CD4-positive, alpha-beta T cell (primary cell): ENCODE measurements around the gene TTC28. TPM values are rescaled to one million over a fixed set of nuclear protein-coding genes. Genes with fewer than 3 reads are reported as not detected.

Source experiments
- ATAC-seq: fragments of 200-7000 bp; cut with Tn5 transposase; one replicate; pipeline ENCODE4 v1.10.0; 2022; ENCODE audit warnings: mild to moderate bottlenecking; ENCODE audit not compliant: poor library complexity
- CTCF ChIA-PET: fragments of 350-600 bp; sonication (Branson Sonifier 250); formaldehyde crosslinking; loops from one replicate; lab custom pipeline; 2021; ENCODE audit warnings: antibody characterized with exemption, inconsistent platforms; lab: Charles Lee
- POLR2A ChIA-PET: fragments of 350-600 bp; sonication (Branson Sonifier 250); formaldehyde crosslinking; loops from one replicate; lab custom pipeline; 2021; ENCODE audit warnings: antibody characterized with exemption, inconsistent platforms; lab: Charles Lee
- DNase-seq, 14 experiments: peaks; one replicate each; pipeline ENCODE4 v3.0.0-alpha.2; 2013 to 2020; ENCODE audit warnings: mixed read lengths in 2 of 14
- H3K27ac ChIP-seq, 2 donors: one replicate each; pipeline versions ENCODE4 v1.5.1 to v1.7.0; 2013; ENCODE audit warnings: low read length in 2 of 2, low read depth in 1 of 2, mild to moderate bottlenecking in 1 of 2
- H3K27me3 ChIP-seq, 2 experiments: 1 replicate in 1 of 2; 2 replicates in 1 of 2; pipeline versions ENCODE4 v1.6.1 to v1.7.0; 2013; ENCODE audit warnings: low read length in 2 of 2, control low read depth in 1 of 2, mild to moderate bottlenecking in 1 of 2, moderate library complexity in 1 of 2; ENCODE audit not compliant: insufficient read depth in 2 of 2, control insufficient read depth in 1 of 2
- H3K36me3 ChIP-seq: one replicate; pipeline ENCODE4 v1.6.1; 2013; ENCODE audit warnings: low read length, control low read depth; ENCODE audit not compliant: insufficient read depth
- H3K4me1 ChIP-seq: one replicate; pipeline ENCODE4 v1.6.1; 2013; ENCODE audit warnings: low read length, control low read depth; ENCODE audit not compliant: insufficient read depth
- H3K4me3 ChIP-seq: one replicate; pipeline ENCODE4 v1.5.1; 2013; ENCODE audit warnings: mild to moderate bottlenecking, low read length, moderate library complexity
- H3K9me3 ChIP-seq, 2 experiments: 1 replicate in 1 of 2; 2 replicates in 1 of 2; pipeline versions ENCODE4 v1.6.1 to v1.7.0; 2013; ENCODE audit warnings: low read length in 2 of 2, mild to moderate bottlenecking in 2 of 2, control low read depth in 1 of 2, moderate library complexity in 1 of 2; ENCODE audit not compliant: control insufficient read depth in 1 of 2, insufficient read depth in 1 of 2
- H3K27ac Mint-ChIP-seq: one replicate; pipeline ENCODE4 v1.8.0; 2020; ENCODE audit warnings: mixed read lengths
- H3K27me3 Mint-ChIP-seq: one replicate; pipeline ENCODE4 v1.8.0; 2021; ENCODE audit warnings: mixed read lengths
- H3K36me3 Mint-ChIP-seq: one replicate; pipeline ENCODE4 v1.8.0; 2021; ENCODE audit warnings: low read depth, mixed read lengths
- H3K4me1 Mint-ChIP-seq: one replicate; pipeline ENCODE4 v1.8.0; 2021; ENCODE audit warnings: low read depth, mixed read lengths
- H3K4me3 Mint-ChIP-seq: one replicate; pipeline ENCODE4 v1.8.0; 2020; ENCODE audit warnings: mild to moderate bottlenecking, mixed read lengths
- H3K9me3 Mint-ChIP-seq: one replicate; pipeline ENCODE4 v1.8.0; 2020; ENCODE audit warnings: mixed read lengths
- intact Hi-C, 2 experiments: fragments of 100-400 bp; cut with DNase I in 1 of 2; cut with micrococcal nuclease in 1 of 2; formaldehyde crosslinking; loops; one replicate each; pipeline versions ENCODE4 v1.15.1 to v1.9.0; 2023 to 2025; cut with DNase I, micrococcal nuclease
- total RNA-seq, 174 experiments: library from RNA in 2 of 174; stranded (reverse) in 2 of 174; gene quantifications; one replicate each; pipeline ENCODE4 v1.2.3 and lab custom pipeline; 2021 to 2026
- TF ChIP-seq, protein P1 (sequence below): fragments of 200-600 bp; IDR thresholded peaks from one replicate; pipeline ENCODE4 v1.8.0; 2022; ENCODE audit warnings: antibody characterized with exemption, mild to moderate bottlenecking

TTC28 gene
- total RNA-seq, 2 experiments from 2014 or later, result 4.6 to 5.7 TPM

DNA sequence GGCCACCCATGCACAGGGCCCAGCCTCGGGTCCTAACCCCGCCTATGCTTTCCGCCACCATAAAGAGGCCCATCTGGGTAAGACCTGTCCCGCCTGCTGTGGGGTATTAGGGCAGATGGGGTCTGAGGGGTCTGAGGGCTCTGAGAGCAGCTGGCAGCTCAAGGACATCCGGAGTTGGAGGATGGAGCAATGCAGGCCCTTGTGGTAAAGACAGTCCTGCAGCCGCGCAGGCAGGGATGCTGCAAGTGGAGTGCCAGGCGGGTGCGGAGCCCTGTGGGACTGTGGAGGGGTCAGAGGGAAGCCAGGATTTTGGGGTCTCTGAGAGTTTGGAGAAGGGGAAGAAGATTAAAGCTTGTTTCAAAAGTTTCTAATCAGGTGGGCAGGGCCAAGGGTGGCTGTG, 679.3 kb downstream of the TTC28 start:
- no peak overlapping the region for H3K27ac Mint-ChIP-seq

DNA sequence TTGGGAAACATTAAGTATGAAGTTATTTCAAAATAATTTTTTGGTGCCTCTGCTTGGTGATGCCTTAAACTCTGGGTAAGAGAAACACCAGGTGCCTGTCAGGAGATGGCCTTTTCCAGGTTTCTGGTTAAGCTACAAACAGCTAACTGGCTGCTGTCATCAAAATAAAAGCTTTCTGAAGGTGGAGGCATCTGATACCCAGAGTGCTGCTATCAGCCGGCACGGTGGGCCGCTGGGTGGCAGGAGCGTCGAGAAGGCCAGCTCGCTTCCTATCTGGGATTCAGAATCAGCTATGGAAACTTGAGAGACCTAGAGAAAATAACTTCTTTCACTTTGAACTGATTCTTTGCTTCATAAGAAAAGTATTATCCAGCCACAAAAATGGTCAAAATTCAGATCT, 679.8 kb downstream of the TTC28 start:
- Histone ChIP-seq H3K27ac (no peak overlapping the region), H3K9me3 (no peaks in the 10 kb centered on the region), H3K27me3 (no peaks in the 10 kb centered on the region), H3K4me3 (no peak overlapping the region), H3K4me1 (no peaks in the 10 kb centered on the region), H3K36me3 (no peaks in the 10 kb centered on the region)
- no peaks in the 10 kb centered on the region for H3K9me3 Mint-ChIP-seq
- intact Hi-C loops, result no loop called here
- TF ChIP-seq, protein P1, sequence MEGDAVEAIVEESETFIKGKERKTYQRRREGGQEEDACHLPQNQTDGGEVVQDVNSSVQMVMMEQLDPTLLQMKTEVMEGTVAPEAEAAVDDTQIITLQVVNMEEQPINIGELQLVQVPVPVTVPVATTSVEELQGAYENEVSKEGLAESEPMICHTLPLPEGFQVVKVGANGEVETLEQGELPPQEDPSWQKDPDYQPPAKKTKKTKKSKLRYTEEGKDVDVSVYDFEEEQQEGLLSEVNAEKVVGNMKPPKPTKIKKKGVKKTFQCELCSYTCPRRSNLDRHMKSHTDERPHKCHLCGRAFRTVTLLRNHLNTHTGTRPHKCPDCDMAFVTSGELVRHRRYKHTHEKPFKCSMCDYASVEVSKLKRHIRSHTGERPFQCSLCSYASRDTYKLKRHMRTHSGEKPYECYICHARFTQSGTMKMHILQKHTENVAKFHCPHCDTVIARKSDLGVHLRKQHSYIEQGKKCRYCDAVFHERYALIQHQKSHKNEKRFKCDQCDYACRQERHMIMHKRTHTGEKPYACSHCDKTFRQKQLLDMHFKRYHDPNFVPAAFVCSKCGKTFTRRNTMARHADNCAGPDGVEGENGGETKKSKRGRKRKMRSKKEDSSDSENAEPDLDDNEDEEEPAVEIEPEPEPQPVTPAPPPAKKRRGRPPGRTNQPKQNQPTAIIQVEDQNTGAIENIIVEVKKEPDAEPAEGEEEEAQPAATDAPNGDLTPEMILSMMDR, result no peak
- no peak overlapping the region for H3K4me3 Mint-ChIP-seq
- ChIA-PET POLR2A (no interaction called here), CTCF (no interaction called here)
- ATAC-seq, result no peak
- no peaks in the 10 kb centered on the region for H3K4me1 Mint-ChIP-seq
- H3K27ac Mint-ChIP-seq, result no peak overlapping the region
- DNase-seq, result no peak
- H3K36me3 Mint-ChIP-seq, result no peaks in the 10 kb centered on the region
- H3K27me3 Mint-ChIP-seq, result no peaks in the 10 kb centered on the region

More for the DNA sequence above, 679.3 kb downstream of the TTC28 start:
- H3K9me3 Mint-ChIP-seq, result no peaks in the 10 kb centered on the region
- no peaks in the 10 kb centered on the region for H3K4me1 Mint-ChIP-seq
- H3K27ac ChIP-seq, result no peak overlapping the region
- no peaks in the 10 kb centered on the region for H3K4me1 ChIP-seq
- ChIA-PET POLR2A (no interaction called here), CTCF (no interaction called here)
- ATAC-seq, result no peak
- intact Hi-C loops, result no loop called here
- H3K9me3 ChIP-seq, result no peaks in the 10 kb centered on the region
- no peaks in the 10 kb centered on the region for H3K36me3 ChIP-seq
- TF ChIP-seq, protein P1, result no peak
- H3K27me3 ChIP-seq, result no peaks in the 10 kb centered on the region
- no peak for DNase-seq
- no peaks in the 10 kb centered on the region for H3K27me3 Mint-ChIP-seq
- no peaks in the 10 kb centered on the region for H3K36me3 Mint-ChIP-seq
- H3K4me3 ChIP-seq, result no peak overlapping the region
- H3K4me3 Mint-ChIP-seq, result no peak overlapping the region

DNA sequence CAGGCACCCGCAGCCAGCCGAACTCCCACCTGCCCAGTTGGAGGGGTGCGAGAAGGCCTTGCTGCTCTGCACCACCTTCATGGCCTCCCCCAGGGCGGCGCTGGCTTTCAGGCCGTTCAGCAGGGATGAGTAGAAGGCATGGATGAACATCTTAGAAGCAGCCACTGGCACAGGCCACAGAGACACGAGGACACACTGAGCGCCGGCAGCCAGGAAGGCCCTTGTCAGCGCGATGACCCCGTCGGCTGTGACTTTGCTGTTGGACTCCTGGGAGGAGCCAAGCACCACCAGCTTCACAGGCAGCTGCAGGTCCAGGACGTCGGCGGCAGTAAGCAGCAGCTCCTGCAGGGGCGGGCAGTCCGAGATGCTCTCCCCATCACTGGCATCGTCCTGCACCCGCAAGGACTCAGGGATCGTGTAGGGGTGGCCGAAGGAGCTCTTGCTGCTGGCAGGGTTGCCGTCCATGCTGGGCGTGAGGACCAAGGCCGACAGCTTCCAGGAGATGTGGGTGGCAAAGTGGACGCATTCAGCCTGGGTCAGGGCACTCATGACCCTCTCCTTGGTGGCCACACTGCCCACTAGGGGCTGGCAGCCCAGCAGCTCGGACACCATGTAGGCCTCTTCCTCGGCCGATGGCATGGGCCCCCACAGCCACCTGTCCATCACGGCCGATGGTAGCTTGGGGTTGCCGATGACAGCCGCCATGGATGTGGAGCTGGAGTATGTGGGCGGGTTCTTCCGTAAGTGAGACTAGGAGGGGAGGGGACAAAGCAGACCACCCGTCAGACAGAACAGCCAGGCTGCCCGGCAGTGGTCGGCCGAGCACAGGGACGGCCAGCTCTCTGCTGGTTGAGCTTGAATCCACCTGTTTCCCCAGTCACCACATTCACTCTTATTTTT, 680.9 kb downstream of the TTC28 start:
- CTCF ChIA-PET, result interaction anchor here (0.5 kb wide), 1 partner anchor 11 kb away, joined by 3 read pairs; no protein-coding TSS in a partner anchor
- POLR2A ChIA-PET, result no interaction called here
- intact Hi-C loops, result no loop called here
- DNase-seq, result no peak
- Mint-ChIP-seq H3K27ac (no peak overlapping the region), H3K9me3 (no peaks in the 10 kb centered on the region), H3K4me1 (no peaks in the 10 kb centered on the region), H3K27me3 (no peaks in the 10 kb centered on the region), H3K4me3 (no peak overlapping the region), H3K36me3 (no peaks in the 10 kb centered on the region)
- no peak overlapping the region for H3K4me3 ChIP-seq
- no peak for ATAC-seq
- TF ChIP-seq, protein P1, result no peak
- no peaks in the 10 kb centered on the region for H3K27me3 ChIP-seq
- no peaks in the 10 kb centered on the region for H3K36me3 ChIP-seq
- H3K4me1 ChIP-seq, result no peaks in the 10 kb centered on the region
- H3K27ac ChIP-seq, result no peak overlapping the region
- H3K9me3 ChIP-seq, result no peaks in the 10 kb centered on the region
